ENCODE data around the gene APBB2.

Gene APBB2

GRCh38 chr4:41103657-41104056, 110.7 kb downstream of the APBB2 start:
- H3K27ac ChIP-seq, result no peak overlapping the region
- no peak for TF ChIP-seq ZFX (IDR thresholded peaks at IDR 0.05)
- TF ChIP-seq CTCF (conservative IDR thresholded peaks at IDR 0.05), result no peak

DNA sequence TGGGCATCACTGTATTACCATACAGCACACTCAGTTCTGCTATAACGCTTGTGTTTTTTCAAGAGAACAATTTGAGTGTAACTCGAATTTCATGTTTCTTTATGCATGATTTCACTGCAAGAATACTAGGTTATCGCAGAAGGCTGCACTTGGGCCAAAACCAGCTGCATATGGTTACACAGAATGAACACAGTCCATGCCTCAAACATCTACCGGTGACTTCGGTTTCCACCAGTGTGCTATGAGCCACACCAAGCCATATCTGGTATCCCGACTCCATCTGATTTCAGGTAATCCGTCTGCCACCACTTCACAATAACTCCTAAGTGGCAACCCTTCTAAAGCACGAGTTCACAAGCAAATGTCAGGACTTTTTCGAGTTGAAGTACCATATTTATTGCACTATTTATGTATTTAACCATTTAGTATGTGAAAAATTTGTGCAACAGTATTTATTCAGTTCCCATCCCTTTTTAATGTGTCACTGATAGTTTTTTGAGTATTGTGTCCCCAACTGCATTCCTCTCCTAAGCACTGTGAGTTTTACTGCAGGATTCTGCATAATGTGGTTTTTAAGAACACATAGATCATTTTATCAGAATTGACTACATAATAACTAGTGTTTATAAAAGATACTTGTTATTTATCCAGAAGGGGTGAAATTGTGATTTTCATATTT, 111.8 kb downstream of the APBB2 start:
- TF ChIP-seq CTCF (conservative IDR thresholded peaks at IDR 0.05) (no peak), ZFX (IDR thresholded peaks at IDR 0.05) (no peak)
- H3K27ac ChIP-seq, result no peak overlapping the region

- no peak overlapping the region for H3K27ac ChIP-seq
- TF ChIP-seq ZFX (IDR thresholded peaks at IDR 0.05) (no peak), CTCF (conservative IDR thresholded peaks at IDR 0.05) (no peak)
Observed at GRCh38 chr4:41098093-41099048, 116.0 kb downstream of the APBB2 start.

DNA sequence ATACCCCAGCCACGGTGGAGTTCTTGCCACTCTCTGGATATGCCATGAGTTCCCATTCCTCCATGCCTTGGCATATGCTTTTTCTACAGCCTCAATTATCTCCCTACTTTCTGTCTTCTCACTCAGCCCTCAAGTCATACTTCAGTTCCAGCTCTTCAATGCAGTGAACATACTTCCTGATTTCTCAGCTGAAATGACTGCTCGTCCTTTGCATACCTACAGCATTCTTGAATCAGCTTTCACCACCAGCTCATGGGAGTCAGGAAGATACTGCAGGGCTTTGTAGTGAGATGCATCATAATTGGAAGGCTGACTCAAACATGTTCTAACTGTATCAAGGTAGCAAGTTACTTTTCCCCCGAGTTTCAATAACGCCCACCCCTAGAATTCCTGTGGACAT, 118.4 kb downstream of the APBB2 start:
- H3K27ac ChIP-seq, result no peak overlapping the region
- TF ChIP-seq ZFX (IDR thresholded peaks at IDR 0.05) (no peak), CTCF (conservative IDR thresholded peaks at IDR 0.05) (no peak)

- TF ChIP-seq ZFX (IDR thresholded peaks at IDR 0.05), result no peak
- no peak for TF ChIP-seq CTCF (conservative IDR thresholded peaks at IDR 0.05)
- H3K27ac ChIP-seq, result no peak overlapping the region
Observed at GRCh38 chr4:41095192-41095872, 119.0 kb downstream of the APBB2 start.

DNA sequence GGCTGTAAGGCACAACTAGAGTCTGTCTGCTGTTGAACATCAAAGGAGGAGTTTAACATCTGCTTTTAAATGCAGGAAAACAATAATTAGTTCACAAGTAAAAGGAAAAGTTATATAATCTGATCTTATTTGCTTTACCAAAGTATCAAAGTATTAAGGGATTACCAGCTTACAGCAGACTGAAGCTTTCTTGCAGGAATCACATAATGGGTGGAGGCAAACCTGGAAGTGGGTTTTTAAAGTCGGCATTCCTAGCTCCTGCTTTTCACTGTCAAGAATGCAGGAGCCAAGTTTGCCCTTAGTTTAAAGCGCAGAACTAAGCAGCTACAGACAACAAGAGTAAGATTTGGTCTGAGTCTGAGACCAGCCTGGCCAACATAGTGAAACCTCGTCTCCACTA, 122.2 kb downstream of the APBB2 start:
- no peak overlapping the region for H3K27ac ChIP-seq
- TF ChIP-seq ZFX (IDR thresholded peaks at IDR 0.05) (no peak), CTCF (conservative IDR thresholded peaks at IDR 0.05) (no peak)
